DOHH2 (cell line): Measurements from ENCODE around the gene F8A3.

Source experiments
- EZH2phosphoT487 ChIP-seq: fragments of 200-600 bp; sonication (generic); IDR thresholded peaks from 2 replicates; pipeline ENCODE4 v1.6.1; 2017; ENCODE audit warnings: borderline replicate concordance, mild to moderate bottlenecking, antibody characterized with exemption, low read length, moderate library complexity, mixed read lengths
- TF ChIP-seq, protein P1 (sequence below): fragments of 200-600 bp; sonication (generic); IDR thresholded peaks from one replicate; pipeline ENCODE4 v1.5.1; 2014; ENCODE audit warnings: antibody characterized with exemption, mild to moderate bottlenecking, low read depth, low read length; ENCODE audit not compliant: poor library complexity, severe bottlenecking

GRCh38 chrX:155417769-155418168, 40.7 kb downstream of the F8A3 start:
- TF ChIP-seq, protein P1, sequence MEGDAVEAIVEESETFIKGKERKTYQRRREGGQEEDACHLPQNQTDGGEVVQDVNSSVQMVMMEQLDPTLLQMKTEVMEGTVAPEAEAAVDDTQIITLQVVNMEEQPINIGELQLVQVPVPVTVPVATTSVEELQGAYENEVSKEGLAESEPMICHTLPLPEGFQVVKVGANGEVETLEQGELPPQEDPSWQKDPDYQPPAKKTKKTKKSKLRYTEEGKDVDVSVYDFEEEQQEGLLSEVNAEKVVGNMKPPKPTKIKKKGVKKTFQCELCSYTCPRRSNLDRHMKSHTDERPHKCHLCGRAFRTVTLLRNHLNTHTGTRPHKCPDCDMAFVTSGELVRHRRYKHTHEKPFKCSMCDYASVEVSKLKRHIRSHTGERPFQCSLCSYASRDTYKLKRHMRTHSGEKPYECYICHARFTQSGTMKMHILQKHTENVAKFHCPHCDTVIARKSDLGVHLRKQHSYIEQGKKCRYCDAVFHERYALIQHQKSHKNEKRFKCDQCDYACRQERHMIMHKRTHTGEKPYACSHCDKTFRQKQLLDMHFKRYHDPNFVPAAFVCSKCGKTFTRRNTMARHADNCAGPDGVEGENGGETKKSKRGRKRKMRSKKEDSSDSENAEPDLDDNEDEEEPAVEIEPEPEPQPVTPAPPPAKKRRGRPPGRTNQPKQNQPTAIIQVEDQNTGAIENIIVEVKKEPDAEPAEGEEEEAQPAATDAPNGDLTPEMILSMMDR = no peak
- TF ChIP-seq EZH2phosphoT487 = no peak
